Left ventricle myocardium inferior (tissue), 1 donor: ENCODE measurements around the gene PTPRQ. TPM values are rescaled to one million over a fixed set of nuclear protein-coding genes. Genes with fewer than 3 reads are reported as not detected.

Experiments
- DNase-seq: peaks from one replicate; pipeline ENCODE4 v3.0.0-alpha.2; 2020
- H3K27ac ChIP-seq: fragments of 200-600 bp; replicated peaks from 2 replicates; pipeline ENCODE4 v1.8.0; 2021
- H3K27me3 ChIP-seq: fragments of 200-600 bp; 2 replicates; pipeline ENCODE4 v1.8.0; 2021; ENCODE audit warnings: low read depth
- H3K36me3 ChIP-seq: fragments of 200-600 bp; 2 replicates; pipeline ENCODE4 v1.8.0; 2021
- H3K4me1 ChIP-seq: fragments of 200-600 bp; 2 replicates; pipeline ENCODE4 v1.8.0; 2021
- H3K4me3 ChIP-seq: fragments of 200-600 bp; 2 replicates; pipeline ENCODE4 v1.8.0; 2021; ENCODE audit warnings: mild to moderate bottlenecking, moderate library complexity
- H3K9me3 ChIP-seq: fragments of 200-600 bp; replicated peaks from 2 replicates; pipeline ENCODE4 v1.8.0; 2021
- intact Hi-C: fragments of 100-400 bp; cut with micrococcal nuclease; formaldehyde crosslinking; loops from one replicate; pipeline ENCODE4 v1.11.0; 2022
- long read RNA-seq: library from polyadenylated mRNA; unstranded; transcript quantifications from one replicate; pipeline ENCODE4 v2.0.0, GENCODE V29; 2021
- total RNA-seq: library from RNA; stranded (reverse); fragmentation: NEBNext Ultra II Directional; extraction: Animal tissue kit (Norgen Biotek cat#: 25700); gene quantifications from one replicate; pipeline ENCODE4 v1.2.1, GENCODE V29; 2021
- TF ChIP-seq, protein P1 (sequence below): fragments of 200-600 bp; IDR thresholded peaks from 2 replicates; pipeline ENCODE4 v1.8.0; 2021; ENCODE audit warnings: antibody characterized with exemption, mild to moderate bottlenecking, borderline replicate concordance
- donor health status: DM: no; HTN: yes; CAD: no; lungs with severe emphysema.

Gene PTPRQ, protein sequence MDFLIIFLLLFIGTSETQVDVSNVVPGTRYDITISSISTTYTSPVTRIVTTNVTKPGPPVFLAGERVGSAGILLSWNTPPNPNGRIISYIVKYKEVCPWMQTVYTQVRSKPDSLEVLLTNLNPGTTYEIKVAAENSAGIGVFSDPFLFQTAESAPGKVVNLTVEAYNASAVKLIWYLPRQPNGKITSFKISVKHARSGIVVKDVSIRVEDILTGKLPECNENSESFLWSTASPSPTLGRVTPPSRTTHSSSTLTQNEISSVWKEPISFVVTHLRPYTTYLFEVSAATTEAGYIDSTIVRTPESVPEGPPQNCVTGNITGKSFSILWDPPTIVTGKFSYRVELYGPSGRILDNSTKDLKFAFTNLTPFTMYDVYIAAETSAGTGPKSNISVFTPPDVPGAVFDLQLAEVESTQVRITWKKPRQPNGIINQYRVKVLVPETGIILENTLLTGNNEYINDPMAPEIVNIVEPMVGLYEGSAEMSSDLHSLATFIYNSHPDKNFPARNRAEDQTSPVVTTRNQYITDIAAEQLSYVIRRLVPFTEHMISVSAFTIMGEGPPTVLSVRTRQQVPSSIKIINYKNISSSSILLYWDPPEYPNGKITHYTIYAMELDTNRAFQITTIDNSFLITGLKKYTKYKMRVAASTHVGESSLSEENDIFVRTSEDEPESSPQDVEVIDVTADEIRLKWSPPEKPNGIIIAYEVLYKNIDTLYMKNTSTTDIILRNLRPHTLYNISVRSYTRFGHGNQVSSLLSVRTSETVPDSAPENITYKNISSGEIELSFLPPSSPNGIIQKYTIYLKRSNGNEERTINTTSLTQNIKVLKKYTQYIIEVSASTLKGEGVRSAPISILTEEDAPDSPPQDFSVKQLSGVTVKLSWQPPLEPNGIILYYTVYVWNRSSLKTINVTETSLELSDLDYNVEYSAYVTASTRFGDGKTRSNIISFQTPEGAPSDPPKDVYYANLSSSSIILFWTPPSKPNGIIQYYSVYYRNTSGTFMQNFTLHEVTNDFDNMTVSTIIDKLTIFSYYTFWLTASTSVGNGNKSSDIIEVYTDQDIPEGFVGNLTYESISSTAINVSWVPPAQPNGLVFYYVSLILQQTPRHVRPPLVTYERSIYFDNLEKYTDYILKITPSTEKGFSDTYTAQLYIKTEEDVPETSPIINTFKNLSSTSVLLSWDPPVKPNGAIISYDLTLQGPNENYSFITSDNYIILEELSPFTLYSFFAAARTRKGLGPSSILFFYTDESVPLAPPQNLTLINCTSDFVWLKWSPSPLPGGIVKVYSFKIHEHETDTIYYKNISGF (N-terminal part only)
- 0.27 TPM for total RNA-seq
- long read RNA-seq: 0 reads

DNA sequence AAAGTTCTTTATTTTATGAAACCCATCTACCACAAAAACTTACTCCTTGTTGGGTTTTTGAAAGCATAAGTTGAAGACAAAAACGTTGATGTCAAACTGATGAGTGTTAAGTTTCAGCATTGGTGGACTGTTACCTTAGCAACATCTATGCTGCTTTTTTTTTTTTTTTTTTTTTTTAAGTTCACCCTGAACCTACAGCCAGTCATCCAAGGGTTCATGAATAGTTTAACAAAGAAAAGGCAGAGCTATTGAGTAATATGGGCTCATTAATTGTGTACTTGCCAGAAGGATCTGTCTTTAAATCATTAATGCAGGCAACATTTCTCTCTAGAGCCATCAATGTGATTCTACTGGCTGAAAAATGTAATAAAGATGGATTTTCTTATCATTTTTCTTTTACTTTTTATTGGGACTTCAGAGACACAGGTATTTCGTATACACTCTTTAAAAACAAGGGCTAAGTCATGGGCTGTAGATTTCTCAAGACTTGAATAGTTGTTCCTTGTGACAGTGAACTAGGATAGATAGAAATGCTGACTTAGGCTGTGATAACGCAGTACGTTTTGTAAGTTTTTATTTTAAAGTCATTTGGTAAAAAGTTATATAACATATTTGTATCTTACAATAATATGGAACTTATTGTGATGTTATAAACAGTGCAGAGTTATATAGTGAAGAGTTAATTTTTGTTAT is at the start of gene PTPRQ:
PTPRQ (plus strand) TSS at position 262 of the 693 bp plus-strand sequence; CDS start at position 373, 111 bp downstream.
- Histone ChIP-seq H3K4me1 (peaks cover 9% of the 10 kb centered on the region), H3K27me3 (no peaks in the 10 kb centered on the region), H3K4me3 (no peak within 1 kb of the TSS), H3K27ac (no peak within 1 kb of the TSS), H3K36me3 (no peaks in the 10 kb centered on the region), H3K9me3 (peaks cover 10% of the 10 kb centered on the region)
- DNase-seq: no peak
- intact Hi-C loops: no loop called here
- TF ChIP-seq, protein P1, sequence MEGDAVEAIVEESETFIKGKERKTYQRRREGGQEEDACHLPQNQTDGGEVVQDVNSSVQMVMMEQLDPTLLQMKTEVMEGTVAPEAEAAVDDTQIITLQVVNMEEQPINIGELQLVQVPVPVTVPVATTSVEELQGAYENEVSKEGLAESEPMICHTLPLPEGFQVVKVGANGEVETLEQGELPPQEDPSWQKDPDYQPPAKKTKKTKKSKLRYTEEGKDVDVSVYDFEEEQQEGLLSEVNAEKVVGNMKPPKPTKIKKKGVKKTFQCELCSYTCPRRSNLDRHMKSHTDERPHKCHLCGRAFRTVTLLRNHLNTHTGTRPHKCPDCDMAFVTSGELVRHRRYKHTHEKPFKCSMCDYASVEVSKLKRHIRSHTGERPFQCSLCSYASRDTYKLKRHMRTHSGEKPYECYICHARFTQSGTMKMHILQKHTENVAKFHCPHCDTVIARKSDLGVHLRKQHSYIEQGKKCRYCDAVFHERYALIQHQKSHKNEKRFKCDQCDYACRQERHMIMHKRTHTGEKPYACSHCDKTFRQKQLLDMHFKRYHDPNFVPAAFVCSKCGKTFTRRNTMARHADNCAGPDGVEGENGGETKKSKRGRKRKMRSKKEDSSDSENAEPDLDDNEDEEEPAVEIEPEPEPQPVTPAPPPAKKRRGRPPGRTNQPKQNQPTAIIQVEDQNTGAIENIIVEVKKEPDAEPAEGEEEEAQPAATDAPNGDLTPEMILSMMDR: no peak

DNA sequence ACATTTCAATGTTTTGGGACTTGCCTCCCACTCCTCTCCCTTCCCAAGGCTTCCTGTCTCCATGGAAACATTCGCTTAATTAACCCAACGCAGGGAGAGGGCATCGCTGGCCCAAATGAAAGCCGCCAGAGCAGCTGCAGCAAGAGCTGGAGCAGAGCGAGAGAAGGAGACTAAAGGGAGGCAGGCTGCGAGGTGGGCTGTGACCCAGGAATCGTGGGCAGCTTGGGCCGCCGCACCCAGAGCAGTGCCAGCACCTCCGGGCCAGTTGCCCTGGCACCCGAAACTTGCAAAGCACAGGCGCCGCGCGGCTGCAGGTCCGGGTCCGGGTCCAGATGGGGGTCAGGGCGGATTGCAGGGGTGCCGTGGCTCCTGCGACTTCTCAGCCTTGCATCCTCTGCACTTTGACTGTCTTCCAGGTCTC is 43.5 kb upstream of the PTPRQ start:
- Histone ChIP-seq H3K27ac (no peak overlapping the region), H3K4me1 (peaks cover 6% of the 10 kb centered on the region)
- intact Hi-C loops: no loop called here

DNA sequence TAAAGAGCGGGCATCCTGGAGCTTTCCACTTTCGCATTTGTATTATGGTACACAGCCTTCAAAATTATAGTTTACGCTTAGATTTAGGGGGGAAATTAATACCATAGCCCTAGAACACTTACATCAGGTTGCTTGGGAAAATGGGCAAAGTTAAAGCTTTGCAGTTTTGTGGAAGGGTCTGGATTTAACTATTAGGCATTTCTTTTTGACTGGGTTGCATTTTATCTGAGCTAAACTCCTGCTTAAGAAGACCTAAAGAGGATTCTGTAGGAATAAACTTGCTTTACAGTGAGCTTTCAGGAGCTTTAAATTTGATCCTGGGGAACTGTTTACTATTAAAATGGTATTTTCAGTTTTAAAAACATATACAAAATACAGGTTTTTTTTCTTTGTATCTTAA is 42.8 kb upstream of the PTPRQ start:
- peaks cover 15% of the 10 kb centered on the region for H3K27me3 ChIP-seq
- no peaks in the 10 kb centered on the region for H3K9me3 ChIP-seq
- intact Hi-C loops: no loop called here
- peak overlapping the region; percentile 56 for H3K4me3 ChIP-seq
- no peak for DNase-seq
- TF ChIP-seq, protein P1: no peak
- H3K4me1 ChIP-seq: peaks cover 6% of the 10 kb centered on the region
- H3K36me3 ChIP-seq: no peaks in the 10 kb centered on the region
- H3K27ac ChIP-seq: no peak overlapping the region

More for the DNA sequence above, 43.5 kb upstream of the PTPRQ start:
- Histone ChIP-seq H3K4me3 (peak overlapping the region; percentile 56), H3K27me3 (peaks cover 15% of the 10 kb centered on the region), H3K9me3 (no peaks in the 10 kb centered on the region), H3K36me3 (no peaks in the 10 kb centered on the region)
- TF ChIP-seq, protein P1: no peak
- DNase-seq: no peak

DNA sequence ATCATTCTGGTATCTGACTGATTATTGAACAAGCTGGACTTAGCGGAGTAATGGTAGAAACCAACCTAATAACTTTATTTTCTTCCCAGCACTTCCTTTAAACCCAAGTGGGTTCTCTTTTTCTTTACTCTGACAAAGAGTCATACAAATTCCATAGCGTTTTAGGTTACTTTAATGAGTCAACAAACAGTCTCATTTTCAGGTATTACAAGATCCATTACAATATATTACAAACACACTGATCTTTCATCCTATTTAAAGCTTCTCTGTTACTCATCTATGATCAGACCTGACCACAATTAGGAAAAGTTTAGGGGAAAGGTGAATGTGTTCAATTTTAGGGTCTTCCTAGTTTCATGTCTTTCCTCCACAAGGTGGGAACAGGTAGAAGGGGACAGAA is 39.4 kb upstream of the PTPRQ start:
- no peak for DNase-seq
- Histone ChIP-seq H3K27ac (no peak overlapping the region), H3K27me3 (peaks cover 15% of the 10 kb centered on the region), H3K9me3 (no peaks in the 10 kb centered on the region), H3K4me1 (peaks cover 6% of the 10 kb centered on the region), H3K36me3 (no peaks in the 10 kb centered on the region), H3K4me3 (no peak overlapping the region)
- TF ChIP-seq, protein P1: no peak
- intact Hi-C loops: no loop called here
